GM18498 (cell line): ENCODE measurements around the gene KLK12.

ENCODE experiments used
- ATAC-seq: cut with Tn5 transposase; IDR thresholded peaks from one replicate; pipeline ENCODE4 v1.9.1; 2021; ENCODE audit warnings: mild to moderate bottlenecking, moderate library complexity; ENCODE audit not compliant: unreplicated experiment

The KLK12 gene

DNA sequence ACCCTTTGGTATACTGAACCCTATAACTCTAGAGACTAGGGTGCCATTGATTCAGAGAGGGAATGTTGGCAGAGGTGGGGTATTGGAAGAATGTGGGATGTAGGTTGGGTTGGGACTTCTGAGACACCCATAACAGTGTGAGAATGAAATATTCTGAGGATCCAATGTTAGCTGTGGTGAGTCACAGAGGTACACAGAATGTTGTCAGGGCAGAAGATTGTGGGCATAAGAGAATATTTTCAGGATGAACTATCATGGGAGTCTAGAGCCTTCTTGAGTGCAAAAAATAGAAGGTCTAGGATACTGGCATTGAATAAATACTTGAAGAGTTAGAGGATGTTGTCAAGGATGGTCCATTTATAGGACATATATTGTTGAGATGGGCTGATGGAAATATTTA is 21.1 kb upstream of the KLK12 start:
- ATAC-seq = no peak

DNA sequence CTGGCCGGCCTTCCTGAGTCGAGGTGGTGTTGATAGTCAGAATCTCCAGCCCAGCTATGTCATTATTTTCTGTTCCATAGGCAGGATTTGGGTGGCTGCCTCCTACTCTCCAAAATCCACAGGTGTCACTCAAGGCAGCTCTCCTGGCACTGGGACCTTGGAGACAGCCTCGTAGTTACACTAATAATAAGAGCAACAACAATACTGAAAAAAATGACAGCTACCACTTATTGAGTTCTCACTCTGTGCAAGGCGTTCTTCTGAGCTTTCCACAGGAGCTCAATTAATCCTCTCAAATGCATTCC is 12.2 kb upstream of the KLK12 start:
- ATAC-seq = no peak

DNA sequence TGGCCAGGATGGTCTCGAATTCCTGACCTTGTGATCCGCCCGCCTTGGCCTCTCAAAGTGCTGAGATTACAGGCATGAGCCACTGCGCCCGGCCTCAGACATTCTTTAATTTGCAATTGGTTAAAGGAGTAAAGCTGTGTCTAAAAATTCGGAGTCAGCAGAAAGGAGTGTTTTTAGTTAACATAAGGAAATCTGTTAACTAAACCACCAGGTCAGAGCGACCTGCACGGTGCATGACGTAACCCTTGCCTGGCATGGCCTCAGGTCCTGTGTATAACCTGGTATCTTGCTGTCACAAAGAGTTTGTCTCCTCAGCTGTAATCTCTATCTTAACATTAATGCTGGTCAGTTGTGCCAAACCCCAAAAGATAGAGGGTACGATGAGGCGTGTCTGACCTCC is 9.5 kb upstream of the KLK12 start:
- no peak for ATAC-seq

DNA sequence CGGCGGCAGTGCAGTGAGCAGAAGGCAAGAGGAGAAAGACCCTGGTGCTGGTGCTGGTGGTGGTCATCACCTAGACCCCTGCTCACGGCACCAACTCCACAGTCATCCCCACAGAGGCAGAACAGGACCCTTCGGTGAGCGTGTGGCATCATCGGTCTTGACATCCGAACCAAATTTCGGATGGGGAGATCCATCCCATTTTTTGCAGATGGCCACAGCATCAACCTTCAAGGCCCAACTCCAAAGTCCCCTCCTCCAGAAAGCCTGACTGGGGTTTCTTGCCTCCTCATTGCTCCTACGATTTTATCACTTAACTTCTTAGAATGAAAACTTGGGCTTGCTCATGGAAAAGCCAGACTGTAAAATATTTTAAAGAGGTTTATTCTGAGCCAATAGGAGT is 8.7 kb upstream of the KLK12 start:
- ATAC-seq = no peak

DNA sequence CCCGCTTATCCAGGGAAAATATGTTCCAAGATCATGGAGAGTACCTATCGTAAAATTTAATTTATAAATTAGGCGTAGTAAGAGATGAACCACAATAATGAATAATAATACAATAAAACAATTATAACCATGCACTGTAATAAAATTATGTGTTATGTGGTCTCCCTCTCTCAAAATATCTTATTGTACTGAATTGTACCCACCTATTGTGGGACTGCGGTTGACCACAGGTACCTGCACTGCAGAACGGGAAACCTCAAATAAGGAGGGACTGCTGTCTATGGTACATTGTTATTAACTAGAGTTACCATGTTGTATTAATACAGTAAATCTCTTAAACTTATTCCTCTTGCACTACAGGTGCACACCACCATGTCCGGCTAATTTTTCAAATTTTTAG is 5.3 kb upstream of the KLK12 start:
- no peak for ATAC-seq

DNA sequence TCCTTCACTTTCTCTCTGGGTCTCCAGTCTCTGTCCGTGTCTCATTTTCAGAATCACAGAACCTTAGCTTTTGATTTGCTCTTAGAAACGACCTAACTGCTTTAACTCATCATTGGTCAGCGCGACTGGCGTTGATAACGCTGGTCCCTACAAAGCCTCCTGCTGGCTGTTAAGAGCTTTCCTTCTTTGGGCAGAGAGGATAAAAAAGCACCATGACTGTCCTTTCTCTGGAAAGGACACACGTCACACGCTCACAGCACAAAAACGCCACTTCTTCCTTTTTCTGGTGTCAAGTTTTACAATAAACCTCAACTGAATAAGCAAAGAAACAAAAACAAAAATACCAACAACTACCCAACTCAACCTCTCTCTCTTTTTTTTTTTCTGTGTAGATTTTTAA is 1.7 kb upstream of the KLK12 start:
- ATAC-seq = no peak

DNA sequence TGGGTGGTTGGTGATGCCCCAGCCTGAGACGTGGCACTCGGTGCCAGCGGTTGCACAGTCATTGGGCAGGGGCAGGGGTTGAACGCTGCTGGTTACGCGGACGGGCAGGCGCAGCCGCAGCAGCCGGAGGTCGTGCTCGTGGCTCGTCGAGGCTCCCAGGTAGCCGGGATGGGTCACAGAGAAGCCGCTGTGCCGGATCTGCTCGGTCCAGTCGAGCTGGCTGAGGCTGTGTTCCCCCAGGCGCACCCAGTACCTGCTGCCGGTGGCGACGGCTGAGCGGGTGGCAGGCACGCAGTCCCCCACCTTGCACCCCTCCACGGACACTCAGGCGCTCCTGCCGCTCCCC is 2.9 kb downstream of the KLK12 start:
- no peak for ATAC-seq

DNA sequence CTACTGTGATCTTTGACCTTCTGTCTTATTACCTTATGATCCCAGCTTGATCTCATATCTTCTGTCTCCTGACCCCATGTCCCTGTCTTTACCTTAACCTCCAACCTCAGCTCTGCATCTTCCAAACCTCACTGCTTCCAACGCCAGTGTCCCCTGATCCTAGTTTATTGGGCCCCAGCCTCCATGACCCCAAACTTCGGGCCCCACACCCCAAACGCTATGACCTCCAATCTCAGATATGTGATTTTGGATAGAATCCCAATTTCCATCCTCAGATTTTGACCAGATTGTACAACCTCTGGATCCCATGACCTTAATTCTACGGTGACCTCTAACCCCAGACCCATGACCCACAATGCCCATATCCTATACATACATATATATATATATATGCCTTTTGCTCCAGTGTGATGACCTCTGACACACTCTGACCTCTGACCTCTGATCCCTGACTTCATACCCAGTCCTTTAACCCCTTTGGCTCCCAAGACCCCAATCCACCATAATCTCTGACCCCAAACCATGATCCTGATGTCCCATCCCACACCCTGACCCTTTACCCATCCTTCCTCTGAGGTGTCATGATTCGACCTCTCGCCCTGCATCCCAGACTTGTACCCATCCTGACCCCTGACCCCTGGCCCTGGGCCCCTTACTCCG is 3.5 kb downstream of the KLK12 start:
- no peak for ATAC-seq

DNA sequence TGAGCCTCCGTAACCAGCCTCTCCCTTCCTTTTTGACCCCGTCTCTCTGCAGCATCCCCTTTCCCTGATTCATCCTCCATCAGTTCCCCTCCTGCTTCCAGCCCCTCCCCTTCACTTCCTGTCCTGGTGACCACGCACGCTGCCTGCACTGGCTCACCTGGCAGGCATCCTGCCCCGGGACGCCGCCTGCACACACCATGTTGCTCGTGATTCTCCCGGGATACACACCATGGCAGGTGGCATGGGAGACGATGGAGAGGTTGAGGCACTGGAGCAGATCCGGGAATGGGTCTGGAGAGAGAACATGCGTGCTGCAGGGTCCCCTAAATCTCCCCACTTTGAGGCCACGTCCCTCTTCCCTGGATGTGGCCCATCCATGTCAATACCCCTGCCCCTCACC is 4.2 kb downstream of the KLK12 start:
- no peak for ATAC-seq

DNA sequence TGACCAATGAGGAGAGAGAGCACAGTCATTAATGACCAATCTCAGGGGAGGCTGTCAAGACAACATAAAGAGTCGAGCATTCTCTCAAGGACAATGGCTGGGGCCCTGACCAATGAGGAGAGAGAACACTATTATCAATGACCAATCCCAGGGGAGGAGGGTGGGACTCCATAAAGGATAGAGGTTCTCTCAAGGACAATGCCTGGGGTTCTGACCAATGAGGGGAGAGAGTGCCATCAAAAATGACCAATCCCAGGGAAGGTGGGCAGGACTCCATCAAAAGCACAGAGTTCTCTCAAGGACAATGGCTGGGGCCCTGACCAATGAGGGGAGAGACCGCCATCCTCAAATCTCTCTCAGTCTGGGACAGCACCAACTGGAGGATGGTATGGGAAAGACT is 5.1 kb downstream of the KLK12 start:
- ATAC-seq = no peak

DNA sequence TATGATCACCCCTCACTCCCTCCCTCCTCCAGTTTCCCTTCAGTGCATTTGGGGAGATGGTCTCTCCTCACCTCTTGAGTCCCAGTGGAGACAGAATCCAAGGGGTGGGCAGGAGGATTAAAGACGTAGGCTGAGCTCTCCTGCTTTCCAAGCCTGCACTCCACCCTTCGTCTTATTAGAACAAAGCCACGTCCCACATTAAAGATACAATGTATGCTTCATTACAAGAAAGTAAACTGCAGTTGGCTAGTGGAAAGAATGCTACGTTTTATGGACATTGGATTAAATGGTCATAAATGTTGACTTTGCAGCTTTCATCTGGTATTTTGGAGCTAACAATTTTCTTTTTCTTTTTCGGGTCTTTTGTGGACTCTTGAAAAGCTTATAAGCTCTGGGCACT is 6.9 kb downstream of the KLK12 start:
- no peak for ATAC-seq

DNA sequence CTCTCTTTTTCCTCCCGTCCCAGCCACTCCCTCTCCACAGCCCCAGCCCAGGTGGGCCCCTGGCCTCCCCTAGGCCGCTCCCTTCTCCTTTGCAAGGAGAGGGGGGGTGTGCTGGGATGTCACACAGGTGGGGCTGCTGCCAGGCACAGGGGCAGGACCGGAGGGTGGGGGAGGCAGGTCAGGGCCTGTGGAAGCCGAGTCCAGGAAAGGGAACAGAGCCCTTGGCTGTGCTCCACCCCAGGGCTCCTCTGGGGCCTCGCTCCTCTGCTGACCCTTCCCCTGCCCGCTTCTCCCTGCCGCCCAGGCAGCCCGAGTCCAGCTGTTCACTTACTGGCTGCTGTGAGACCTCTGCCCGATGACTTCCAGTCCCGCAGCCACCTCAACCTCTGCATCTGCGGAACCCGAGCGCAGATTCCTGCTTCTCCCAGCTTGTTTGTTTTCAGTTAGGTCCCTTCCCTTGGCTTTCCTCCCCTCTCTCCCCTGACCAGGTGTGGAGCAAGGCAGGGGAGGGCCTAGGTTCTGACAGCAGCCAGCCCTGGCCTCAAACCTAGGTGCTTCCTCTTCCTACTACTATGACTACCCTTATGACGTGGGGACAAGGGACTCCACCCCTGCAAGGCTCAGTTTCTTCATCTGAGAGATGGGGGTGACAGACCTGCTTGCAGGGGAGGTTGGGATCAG is 7.5 kb downstream of the KLK12 start:
- ATAC-seq = no peak

DNA sequence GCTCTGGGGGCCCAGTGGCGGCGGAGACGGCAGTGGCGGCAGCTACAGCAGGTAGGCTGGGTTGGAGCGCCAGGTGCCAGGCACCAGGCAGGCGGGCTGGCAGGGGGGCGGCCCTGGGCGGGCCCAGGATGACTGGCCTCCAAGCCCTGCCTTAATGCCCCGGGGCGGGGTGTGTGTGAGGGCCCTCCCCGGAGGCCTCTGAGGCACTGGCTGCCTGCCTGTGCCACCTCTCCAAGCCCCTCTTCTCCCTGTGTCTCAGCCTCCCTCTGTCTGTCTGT is 8.3 kb downstream of the KLK12 start, which contains the start of gene KLK11:
KLK11 (minus strand) TSS at position 63 of the 278 bp plus-strand sequence. CDS start 985 bp downstream, outside the sequence.
- ATAC-seq = no peak

DNA sequence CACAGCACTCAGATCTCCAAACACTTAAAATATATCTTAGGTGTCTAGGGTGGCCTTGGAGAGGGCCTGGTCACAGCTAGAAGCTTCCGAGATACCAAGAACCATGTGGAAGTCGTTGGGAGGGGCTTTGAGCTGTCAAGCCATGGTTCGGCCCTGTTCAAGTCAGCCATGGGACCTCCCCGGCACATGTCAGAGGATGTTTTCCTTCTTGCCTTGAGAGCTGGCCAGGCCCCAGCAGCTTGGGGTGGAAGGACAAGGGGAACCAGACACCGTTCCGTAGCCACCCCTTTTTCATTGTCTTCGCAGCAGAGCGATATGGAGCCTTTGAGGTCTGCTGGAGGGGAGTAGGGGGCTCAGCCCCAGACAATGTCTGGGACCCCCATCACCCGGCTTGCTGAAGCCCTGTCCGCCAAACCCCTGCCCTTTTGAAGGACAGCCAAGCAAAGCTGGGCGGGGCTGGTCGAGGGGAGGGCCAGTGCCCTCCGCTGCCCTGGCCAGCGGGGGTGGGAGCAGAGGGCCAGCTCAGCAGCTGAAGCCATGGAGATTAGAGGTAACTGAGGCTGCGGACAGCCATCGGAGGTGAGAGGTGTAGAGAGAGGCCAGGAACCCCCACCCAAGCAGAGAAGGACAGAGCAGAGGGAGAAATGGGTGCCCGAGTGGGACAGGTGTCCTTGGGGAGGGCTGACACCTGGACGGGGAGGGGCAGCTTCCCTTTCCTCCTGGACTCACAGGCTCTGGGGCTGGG is 8.8 kb downstream of the KLK12 start:
- no peak for ATAC-seq

DNA sequence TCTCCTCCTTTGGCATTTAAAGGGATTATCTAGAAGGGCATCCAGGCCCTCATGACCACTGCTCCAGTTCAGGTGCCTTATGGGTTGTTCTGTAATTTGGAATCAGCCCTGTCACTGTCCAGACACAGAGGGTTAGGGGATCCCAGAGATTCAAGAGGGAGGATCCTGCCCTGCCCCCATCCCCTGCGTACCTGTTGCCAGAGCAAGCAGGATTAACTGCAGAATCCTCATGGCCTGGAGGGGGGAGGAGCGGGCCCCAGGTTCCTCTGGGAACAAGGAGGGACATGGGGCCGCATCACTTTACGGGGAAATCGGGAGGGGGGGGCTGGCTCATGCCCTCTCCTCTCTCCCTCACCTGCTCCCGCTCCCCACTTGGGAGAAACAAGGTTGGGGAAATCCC is 9.4 kb downstream of the KLK12 start:
- ATAC-seq = no peak

DNA sequence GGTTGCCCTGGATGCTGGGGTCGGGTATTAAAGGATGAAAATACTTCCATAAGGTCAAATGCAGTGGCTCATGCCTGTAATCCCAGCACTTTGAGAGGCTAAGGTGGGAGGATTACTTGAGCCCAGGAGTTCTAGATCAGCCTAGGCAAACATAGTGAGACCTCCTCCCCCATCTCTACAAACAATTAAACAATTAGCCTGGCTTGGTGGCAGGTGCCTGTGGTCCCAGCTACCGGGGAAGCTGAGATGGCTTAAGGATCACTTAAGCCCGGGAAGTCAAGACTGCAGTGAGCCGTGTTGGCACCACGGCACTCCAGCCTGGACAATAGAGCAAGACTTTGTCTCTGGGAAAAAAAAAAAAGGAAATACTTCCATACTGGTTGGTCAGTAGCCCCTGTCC is 9.9 kb downstream of the KLK12 start:
- no peak for ATAC-seq

DNA sequence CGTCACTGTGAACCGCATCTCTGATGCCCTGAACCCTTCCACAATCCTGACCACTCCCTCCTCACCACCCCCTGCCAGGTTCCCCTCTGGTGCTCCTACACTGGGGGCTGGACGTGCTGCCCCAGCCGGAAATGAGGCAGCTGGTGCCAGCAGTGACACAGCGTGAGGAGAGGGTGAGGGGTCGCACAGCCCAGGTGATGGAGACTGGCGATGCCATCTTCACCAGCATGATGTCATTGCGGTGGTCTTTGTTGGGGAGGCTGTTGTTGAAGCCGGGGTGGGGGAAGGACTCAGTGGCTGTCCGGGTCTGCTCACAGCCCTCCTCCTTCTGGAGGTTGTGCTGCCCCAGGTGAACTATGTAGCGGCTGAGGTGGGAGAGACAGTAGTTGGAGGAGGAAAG is 10.9 kb downstream of the KLK12 start:
- no peak for ATAC-seq

DNA sequence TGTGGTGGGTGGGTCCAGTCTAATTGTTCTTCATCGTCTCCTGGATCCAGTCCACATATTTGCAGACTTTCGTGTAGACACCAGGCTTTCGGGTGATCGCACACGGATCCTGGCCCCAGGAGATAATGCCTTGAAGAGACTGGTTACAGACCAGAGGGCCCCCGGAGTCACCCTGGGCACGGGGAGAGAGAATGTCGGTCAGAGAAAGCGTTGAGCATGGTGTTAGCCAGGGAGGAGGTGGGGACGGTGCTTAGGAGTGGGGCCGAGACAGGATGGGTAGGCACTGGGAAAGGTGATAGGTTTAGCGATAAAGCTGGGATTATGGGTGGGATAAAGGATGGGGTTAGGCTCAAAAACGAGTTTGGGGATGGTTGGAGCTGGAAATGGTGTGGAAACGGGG is 12.3 kb downstream of the KLK12 start:
- ATAC-seq = no peak

DNA sequence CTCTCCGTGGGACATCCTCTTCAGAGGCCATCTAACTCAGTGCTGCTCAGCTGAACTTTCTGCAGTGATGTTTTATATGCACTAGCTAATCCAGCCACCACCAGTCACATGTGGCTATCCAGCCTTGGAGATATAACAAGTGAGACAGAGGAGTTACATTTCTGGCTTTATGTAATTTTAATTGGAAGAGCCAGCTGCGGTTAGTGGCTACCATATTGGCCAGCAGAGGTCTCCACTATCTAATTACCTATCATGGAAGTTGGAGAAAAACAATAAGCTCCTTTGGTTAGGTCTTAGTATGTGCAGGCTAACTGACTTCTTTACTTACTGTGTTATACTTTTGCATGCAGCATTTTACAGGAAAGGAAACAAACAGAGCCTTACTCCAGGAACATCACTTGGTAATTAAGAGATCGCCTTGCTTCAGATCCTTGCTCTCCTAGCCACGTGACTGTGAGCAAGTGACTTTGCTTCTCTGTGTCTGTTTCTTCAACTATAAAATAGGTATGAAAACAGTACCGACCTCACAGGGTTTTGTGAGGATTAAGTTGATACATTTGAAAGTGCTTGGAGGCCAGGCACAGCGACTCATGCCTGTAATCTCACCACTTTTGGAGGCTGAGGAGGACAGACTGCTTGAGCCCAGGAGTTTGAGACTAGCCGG is 13.7 kb downstream of the KLK12 start:
- no peak for ATAC-seq

DNA sequence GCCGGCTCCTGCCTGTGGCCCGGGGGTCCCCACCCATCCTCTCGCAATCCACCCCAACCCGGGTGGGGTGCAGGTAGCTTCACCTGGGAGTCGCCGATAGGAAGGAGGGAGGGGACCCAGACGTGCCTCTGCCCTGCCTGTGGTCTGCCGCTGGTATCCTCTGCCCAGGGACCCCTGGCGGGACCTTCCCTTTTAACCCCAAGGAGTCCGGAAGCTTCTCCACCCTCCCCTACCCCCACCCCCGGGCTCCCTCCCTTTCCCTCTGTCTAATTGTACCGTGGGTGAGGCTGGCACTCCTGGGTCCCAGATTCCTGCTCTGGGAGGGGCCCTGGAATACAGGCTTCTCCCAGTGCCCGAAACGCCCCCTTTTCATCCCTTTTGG is 15.3 kb downstream of the KLK12 start, which contains the start of gene KLK10:
KLK10 (minus strand) TSS at position 166 of the 382 bp plus-strand sequence. CDS start 579 bp downstream, outside the sequence.
- no peak for ATAC-seq

DNA sequence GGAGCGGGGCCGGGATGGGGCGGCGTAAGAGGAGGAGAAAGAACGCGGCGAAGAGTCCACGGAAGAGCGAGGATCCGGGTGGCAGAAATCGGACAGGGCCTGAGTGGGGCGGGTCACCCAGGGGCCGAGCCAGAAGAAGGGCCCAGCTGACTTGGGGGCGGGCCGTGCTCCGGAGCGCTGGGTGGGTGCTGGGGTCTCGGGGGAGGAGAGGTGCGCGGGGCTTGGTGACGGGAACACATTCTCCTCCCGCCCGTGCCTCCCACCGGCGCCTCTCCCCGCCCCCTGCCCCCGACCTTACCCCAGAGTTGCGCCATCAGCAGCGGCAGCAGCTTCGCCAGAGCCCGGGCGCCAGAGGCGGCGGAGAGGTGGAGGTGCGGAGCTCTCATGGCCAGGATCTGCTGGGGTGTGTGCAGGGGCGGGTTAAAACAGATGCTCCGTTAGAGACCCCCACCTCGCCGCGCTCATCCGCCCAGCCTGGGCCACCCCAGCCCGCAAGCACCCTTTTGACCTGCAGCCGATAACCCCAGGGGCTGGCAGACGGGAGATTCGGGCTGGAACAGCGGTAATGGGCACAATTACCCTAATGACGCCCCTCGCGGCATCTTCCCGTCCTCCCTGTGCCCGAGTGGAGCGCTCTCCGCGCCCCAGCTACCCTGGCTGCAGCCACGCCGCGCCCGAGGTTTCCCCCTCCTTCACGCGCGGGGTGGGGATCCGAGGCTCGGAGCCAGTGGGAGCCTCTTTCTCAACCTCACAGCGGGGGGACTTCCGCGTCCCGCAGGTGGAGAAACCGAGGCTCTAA is 15.9 kb downstream of the KLK12 start:
- ATAC-seq = no peak
